CD4-positive, alpha-beta T cell treated with Interleukin-4 for 4 hours (primary cell): ENCODE results near the gene GAS2L2.
A peak's percentile ranks its signal among the peaks of the same experiment; 100 is the strongest.

Experiments
- DNase-seq: peaks from one replicate; pipeline ENCODE4 v3.0.0-alpha.2; 2020

The GAS2L2 gene

DNA sequence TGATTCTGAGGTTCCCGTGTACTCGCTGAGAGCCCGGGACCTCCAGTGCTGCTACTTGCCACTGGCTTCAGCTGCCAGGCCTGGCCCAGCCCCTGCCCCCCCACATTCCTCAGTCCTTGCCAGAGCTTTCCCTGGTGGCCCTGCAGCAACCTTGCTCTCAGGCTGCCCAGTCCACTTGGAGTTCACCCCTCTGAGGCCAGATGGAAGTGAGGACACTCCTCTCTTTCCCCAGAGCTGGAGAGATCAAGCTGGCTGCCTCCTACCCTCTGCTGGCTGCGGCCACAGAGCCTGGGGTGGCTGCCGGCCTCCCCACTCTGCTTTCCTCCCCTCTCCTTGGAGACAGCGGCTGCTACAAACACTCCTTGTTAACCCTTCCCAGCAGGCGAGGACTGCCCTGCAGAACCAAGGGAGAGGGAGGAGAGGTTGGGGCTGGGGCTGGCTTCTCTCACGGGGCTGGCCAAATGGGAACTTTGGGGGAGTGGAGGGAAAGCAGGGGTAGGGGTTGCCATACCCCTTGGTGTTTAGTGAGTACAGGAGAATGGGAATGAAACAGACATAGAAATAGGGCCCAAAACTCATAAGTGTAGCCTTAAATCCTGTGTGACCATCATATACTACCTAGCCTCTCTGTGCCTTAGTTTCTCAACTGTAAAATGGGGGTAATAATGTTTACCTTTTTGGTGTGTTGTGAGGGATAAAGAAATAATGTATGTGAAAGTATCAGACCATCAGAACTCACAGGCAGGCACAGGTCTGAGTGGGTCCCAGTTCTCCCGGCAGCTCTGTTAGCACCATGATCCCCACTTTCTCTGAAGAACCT lies at the start of gene GAS2L2:
Gene GAS2L2 (minus strand): TSS at position 295 of the 820 bp plus-strand sequence. CDS start 389 bp downstream, outside the sequence.
- no peak for DNase-seq

DNA sequence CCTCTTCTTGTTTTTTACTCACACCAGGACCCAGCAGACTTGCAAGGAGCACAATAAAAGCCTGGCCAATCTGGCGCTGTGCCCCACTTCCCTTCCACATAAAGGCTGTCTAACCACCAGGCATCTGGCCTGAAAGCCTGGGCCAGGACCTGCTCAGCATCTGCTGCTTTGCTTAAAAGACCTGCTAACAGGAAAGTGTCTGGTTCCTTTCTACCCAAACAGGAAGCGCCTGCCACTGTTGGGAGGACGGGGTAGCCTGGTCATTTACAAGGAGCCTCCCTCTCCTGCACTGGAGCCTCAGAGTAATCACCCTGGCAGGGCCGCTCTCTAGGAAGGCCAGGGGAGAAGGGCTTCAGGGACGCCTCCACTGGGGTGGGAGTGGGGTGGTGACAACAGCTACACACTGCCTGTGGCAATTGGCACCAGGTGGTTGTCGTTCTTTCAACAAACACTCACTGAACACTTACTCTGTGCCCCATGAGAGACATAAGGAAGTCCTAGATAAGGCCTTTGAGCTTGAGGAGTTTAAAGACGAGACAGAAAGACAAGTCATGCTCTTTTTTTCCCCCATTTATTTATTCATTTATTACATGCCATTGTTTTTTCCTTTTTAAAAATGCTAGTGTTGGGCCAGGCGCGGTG lies 48.7 kb upstream of the GAS2L2 start:
- DNase-seq: peak; percentile 24

GRCh38 chr17:35799942-35800341 lies 46.9 kb upstream of the GAS2L2 start:
- DNase-seq: no peak

GRCh38 chr17:35797918-35798317 lies 44.9 kb upstream of the GAS2L2 start:
- DNase-seq: no peak

- DNase-seq: no peak
Observed at GRCh38 chr17:35797370-35797769, 44.3 kb upstream of the GAS2L2 start.

DNA sequence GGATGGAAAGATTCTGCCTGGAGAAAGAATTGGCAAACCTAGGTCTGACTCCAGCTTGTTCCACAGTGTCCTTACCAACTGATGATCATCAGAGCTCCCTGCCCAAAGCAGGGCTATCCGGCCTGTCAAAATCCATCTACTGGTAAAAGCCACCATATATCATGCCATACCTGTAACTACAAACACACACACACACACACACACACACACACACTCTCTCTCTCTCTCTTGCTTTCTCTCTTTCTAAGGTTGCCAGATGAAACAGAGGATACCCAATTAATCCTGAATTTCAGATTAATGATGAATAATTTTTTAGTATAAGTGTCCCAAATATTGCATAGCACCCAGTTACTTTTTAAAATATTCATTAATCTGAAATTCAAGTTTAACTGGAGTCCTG lies 43.9 kb upstream of the GAS2L2 start:
- no peak for DNase-seq

GRCh38 chr17:35795871-35796265 lies 42.8 kb upstream of the GAS2L2 start:
- DNase-seq: no peak

GRCh38 chr17:35795007-35795870 lies 42.2 kb upstream of the GAS2L2 start, which contains the start of gene MMP28:
MMP28 (minus strand) TSS chr17:35795641; CDS start chr17:35795377, 264 bp downstream.
- DNase-seq: no peak

DNA sequence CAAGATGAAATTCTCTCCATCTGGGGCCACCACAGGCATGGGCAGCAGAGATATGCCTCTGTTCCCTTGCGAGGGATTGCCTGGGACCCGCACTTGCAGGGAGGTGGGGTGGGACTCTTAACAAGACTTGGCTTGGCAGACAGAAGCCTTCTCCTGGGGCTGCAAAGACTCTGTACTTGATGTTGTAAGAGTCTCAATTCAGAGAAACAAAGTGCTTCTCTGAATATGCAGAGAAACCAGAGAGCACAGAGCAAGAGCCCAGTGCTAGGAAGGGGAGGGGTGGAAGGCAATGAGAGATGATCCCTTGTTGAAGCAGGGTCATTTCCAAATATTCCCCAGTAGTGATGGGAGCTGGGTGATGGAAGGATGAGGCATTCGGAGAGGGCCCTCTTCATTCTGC lies 40.2 kb upstream of the GAS2L2 start:
- DNase-seq: no peak

DNA sequence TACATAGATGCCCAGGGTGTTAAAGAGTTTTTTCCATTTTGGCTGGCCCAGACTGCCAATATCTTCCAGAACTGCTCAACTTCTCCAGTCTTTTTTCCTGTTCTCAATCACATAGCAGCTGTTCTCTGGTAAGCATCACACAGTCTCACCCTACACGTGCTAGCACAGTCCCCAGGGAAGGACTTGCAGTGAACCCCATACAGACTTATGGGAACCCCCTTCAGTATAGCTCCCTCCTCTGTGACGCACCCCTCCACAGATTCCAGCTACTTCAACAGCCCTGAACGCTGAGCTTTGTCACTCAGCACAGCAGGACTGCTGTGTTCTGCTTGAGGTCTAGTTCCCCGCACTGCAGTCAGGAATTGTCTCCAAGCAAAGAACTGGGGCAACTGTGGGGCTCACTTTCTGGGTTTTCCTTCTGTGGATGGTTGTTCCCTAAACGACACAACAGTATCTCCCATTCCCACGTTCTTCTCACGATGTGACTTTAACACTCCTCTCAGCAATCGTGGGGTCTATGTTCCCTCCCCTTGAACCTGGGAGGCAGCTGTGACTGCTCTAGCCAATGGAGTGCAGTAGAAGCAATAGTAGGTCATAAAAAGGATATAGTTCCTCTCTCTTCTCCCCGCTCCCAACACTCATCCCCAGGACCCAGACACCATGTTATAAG lies 38.8 kb upstream of the GAS2L2 start:
- no peak for DNase-seq

DNA sequence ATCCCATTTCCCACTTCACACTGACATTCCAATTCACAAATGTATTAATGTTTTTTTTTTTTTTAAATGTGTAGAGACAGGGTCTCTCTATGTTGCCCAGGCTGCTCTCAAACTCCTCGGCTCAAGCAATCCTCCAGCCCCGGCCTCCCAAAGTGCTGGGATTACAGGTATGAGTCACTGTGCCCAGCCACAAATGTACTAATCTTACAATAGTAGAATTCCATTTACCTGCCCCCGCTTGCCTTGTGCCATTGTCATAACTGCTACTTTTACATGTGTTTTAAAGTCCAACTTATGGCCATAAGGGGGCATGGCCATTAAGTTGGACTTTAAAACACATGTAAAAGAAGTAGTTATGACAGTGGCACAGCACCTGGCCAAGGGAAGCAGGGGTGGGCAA lies 37.8 kb upstream of the GAS2L2 start:
- no peak for DNase-seq

GRCh38 chr17:35788477-35789368 lies 35.7 kb upstream of the GAS2L2 start:
- no peak for DNase-seq

DNA sequence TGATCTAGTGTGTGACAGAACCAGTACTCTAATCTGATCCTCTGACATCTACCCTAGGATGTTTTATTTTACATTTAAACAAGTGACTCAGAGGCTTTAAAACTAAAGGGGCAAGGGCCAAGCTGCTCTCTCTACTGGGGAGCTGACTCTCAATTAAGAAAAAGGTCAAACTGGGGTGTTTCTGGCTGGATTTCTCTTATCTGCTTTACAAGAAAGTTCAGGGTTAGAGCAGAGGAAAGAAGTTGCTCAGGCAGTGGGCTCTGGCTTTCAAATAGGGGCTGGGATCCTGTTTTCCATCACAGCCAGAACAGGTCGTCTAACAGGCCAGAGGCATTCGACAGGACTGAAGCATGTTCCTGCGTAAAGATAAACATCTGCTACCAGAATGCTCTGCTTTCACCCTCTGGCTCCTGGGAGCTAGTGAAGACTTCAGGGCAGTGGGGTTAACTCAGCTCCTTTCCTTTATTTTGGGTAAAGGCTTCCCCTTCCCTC lies 33.9 kb upstream of the GAS2L2 start:
- no peak for DNase-seq

GRCh38 chr17:35784895-35785294 lies 31.9 kb upstream of the GAS2L2 start:
- DNase-seq: no peak

DNA sequence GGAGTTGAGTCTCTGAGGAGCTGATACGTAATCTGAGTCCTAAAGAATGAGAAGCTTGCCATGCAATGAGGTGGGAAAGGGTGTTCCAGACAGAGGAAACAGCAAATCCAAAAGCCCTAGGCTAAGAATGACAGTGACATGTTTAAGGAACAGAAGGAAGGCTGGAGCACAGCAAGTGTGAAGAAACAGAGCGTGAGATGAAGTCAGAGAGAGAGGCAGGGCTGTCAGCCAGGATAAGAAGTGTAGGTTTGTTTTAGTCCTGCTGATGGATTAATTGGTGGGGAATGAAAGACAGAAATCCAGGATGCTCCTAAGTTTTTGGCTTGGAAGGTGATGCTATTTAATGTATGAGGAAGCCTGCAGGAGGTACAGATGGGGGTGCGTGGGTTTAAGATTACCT lies 27.9 kb upstream of the GAS2L2 start:
- DNase-seq: no peak

GRCh38 chr17:35778641-35779196 lies 25.7 kb upstream of the GAS2L2 start:
- no peak for DNase-seq

GRCh38 chr17:35775583-35775982 lies 22.5 kb upstream of the GAS2L2 start:
- no peak for DNase-seq

DNA sequence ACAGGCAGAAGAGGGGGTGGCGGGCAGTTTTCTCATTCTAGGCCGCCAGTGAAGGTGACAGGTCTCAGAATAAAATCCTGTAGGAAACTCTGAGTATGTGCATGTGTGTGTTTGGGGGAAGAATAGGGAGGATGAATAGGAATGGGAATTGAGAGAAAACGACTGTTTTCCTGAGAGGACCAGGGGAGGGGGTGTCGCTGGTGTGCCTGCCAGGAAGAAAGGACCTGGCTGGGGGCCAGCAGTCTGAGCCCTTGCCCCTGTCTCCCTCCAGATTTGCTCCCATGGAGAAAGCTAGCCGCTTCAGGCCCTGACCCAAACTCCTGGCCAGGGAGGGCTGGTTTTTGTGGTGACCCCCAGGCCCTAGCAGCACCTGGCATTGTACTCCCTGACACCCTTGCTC lies 22.0 kb upstream of the GAS2L2 start:
- DNase-seq: no peak

DNA sequence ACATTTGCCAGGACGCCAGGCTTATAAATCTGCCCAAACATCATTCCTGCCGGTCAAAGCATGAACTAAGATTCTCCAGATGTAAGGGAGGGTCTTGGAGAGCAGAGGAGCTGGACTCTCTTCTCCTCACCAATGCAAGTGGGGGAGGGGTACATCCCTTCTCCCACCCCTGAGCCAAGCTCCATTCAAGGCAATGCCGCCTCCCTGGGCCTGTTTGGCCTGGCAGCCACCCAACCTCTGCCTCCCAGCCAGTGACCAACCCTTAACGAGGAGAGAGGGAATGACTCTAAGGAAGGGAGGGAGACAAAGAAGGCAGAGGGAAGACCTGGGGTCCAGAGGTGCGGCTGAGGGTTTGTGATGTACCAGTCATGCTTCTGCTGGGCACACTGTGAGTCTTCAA lies 21.5 kb upstream of the GAS2L2 start:
- DNase-seq: no peak

DNA sequence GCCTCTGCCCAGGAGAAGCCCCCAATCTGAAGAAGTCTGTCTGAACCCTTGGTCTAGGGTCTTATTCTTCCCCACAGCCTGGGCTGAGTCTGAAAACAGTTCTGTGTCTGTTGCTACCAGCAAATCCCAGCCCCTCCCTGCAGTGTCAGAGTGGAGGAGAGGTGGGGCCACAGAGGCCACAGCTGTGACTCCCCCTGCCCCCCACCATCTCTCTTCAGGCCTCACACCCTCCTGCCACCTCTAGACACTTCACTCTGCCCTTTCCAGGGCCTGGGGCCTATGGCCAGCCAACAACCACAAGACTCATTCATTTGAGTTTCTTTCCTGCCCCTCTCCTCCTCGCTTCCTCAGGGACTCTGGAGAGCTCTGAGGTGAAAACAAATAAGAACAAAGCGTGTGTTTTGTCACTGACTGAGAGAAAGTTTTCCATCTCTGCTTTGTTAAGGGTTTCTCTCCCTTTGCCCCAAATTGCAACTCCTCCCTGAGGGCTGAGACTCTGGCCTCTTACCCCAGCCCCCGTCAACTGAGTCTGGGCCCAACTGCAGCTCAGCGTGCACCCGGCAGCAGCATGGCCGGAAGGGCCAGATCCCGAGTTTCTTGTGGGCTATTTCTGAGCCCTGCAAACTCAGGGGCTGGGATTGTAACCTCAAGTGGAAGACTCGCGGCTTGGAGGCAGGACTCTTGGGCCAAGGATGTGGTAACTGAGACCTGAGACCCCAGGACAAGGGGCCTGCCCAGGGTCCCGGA lies 20.8 kb upstream of the GAS2L2 start:
- DNase-seq: no peak

- DNase-seq: no peak
Observed at GRCh38 chr17:35773129-35773528, 20.1 kb upstream of the GAS2L2 start.
